Caco-2 (cell line): Measurements from ENCODE around the gene OSBPL10. TPM values are rescaled to one million over a fixed set of nuclear protein-coding genes. Genes with fewer than 3 reads are reported as not detected.

Experiments
- BruUV-seq: library from RNA; stranded (reverse); fragments of 400-500 nt; replicated peaks from 2 replicates; lab custom pipeline; 2021; lab: Mats Ljungman, UMichigan
- CTCF ChIA-PET: fragments of 300-600 bp; sonication (Branson Sonifier 250); formaldehyde crosslinking; loops from one replicate; lab custom pipeline; 2022; ENCODE audit warnings: antibody characterized with exemption; lab: Charles Lee
- POLR2A ChIA-PET: fragments of 300-600 bp; sonication (Branson Sonifier 250); formaldehyde crosslinking; loops from one replicate; lab custom pipeline; 2022; ENCODE audit warnings: antibody characterized with exemption; lab: Charles Lee
- DNase-seq, 2 experiments: peaks; one replicate each; pipeline versions ENCODE4 v3.0.0 to v3.0.0-alpha.2; 2020 to 2022
- H3K27me3 ChIP-seq: replicated peaks from 2 replicates; pipeline ENCODE4 v1.6.0; 2011; ENCODE audit warnings: low read length; ENCODE audit not compliant: control insufficient read depth, insufficient read depth
- H3K36me3 ChIP-seq: 2 replicates; pipeline ENCODE4 v1.5.1; 2011; ENCODE audit warnings: low read length; ENCODE audit not compliant: control insufficient read depth, insufficient read depth
- H3K4me1 ChIP-seq: fragments of 250-450 bp; sonication (Bioruptor Pico); 2 replicates; pipeline ENCODE4 v1.5.1; 2020; ENCODE audit warnings: mild to moderate bottlenecking
- H3K4me3 ChIP-seq: 2 replicates; pipeline ENCODE4 v1.5.1; 2011; ENCODE audit warnings: low read depth, mild to moderate bottlenecking, control low read depth, low read length
- H3K9me3 ChIP-seq: fragments of 250-450 bp; sonication (Bioruptor Pico); 2 replicates; pipeline ENCODE4 v1.5.1; 2020; ENCODE audit warnings: mild to moderate bottlenecking, moderate library complexity
- H3K27ac Mint-ChIP-seq: one replicate; pipeline ENCODE4 v1.8.0; 2022; ENCODE audit warnings: mixed read lengths; ENCODE audit not compliant: unreplicated experiment
- H3K27me3 Mint-ChIP-seq: one replicate; pipeline ENCODE4 v1.8.0; 2022; ENCODE audit warnings: mixed read lengths; ENCODE audit not compliant: insufficient read depth, unreplicated experiment
- H3K36me3 Mint-ChIP-seq: one replicate; pipeline ENCODE4 v1.8.0; 2022; ENCODE audit warnings: mild to moderate bottlenecking, mixed read lengths; ENCODE audit not compliant: insufficient read depth, unreplicated experiment
- H3K4me1 Mint-ChIP-seq: one replicate; pipeline ENCODE4 v1.8.0; 2022; ENCODE audit warnings: low read depth, mixed read lengths; ENCODE audit not compliant: unreplicated experiment
- H3K4me3 Mint-ChIP-seq: one replicate; pipeline ENCODE4 v1.8.0; 2022; ENCODE audit warnings: mild to moderate bottlenecking, moderate library complexity, mixed read lengths; ENCODE audit not compliant: unreplicated experiment
- H3K9me3 Mint-ChIP-seq: one replicate; pipeline ENCODE4 v1.8.0; 2022; ENCODE audit warnings: mixed read lengths; ENCODE audit not compliant: unreplicated experiment
- intact Hi-C: fragments of 100-400 bp; cut with micrococcal nuclease; formaldehyde crosslinking; loops from one replicate; pipeline ENCODE4 v1.10.0; 2022; ENCODE audit not compliant: unreplicated experiment
- total RNA-seq: library from RNA; stranded (reverse); gene quantifications from 2 replicates; pipeline ENCODE4 v1.2.3, GENCODE V29; 2022
- TF ChIP-seq, protein P1 (sequence below), 2 experiments: fragments of 200-600 bp in 1 of 2; IDR thresholded peaks; 1 replicate in 1 of 2; 2 replicates in 1 of 2; pipeline versions ENCODE4 v1.5.1 to v1.8.0; 2011 to 2022; ENCODE audit warnings: antibody characterized with exemption in 1 of 2, control low read depth in 1 of 2, inconsistent platforms in 1 of 2, low read depth in 1 of 2, low read length in 1 of 2, mild to moderate bottlenecking in 1 of 2, moderate library complexity in 1 of 2; ENCODE audit not compliant: insufficient read depth in 1 of 2, severe bottlenecking in 1 of 2, unreplicated experiment in 1 of 2

Gene OSBPL10
- total RNA-seq, 1 experiment from 2014 or later, result 71.2 TPM

DNA sequence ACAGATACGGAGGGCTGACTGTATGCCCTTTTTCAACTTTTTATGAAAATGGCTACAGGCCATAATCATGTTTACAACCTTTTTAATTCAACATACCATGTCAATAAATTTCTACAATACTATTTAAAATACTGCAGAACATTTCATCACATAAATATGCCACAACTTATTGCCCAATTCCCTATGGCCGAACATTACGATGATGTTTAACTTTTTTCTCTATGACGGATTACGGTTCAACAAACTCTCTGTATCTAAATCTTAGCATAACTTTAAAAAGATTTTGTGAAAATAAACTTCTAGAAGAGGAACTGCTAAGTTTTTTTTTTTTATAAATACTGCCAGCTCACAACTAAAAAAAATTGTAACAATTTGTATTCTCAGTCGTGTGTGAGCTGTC, 220.4 kb downstream of the OSBPL10 start:
- Mint-ChIP-seq H3K4me3 (no peak overlapping the region), H3K27ac (no peak overlapping the region), H3K36me3 (no peaks in the 10 kb centered on the region), H3K27me3 (no peaks in the 10 kb centered on the region), H3K9me3 (no peaks in the 10 kb centered on the region), H3K4me1 (no peaks in the 10 kb centered on the region)
- no peak for DNase-seq
- TF ChIP-seq, protein P1, sequence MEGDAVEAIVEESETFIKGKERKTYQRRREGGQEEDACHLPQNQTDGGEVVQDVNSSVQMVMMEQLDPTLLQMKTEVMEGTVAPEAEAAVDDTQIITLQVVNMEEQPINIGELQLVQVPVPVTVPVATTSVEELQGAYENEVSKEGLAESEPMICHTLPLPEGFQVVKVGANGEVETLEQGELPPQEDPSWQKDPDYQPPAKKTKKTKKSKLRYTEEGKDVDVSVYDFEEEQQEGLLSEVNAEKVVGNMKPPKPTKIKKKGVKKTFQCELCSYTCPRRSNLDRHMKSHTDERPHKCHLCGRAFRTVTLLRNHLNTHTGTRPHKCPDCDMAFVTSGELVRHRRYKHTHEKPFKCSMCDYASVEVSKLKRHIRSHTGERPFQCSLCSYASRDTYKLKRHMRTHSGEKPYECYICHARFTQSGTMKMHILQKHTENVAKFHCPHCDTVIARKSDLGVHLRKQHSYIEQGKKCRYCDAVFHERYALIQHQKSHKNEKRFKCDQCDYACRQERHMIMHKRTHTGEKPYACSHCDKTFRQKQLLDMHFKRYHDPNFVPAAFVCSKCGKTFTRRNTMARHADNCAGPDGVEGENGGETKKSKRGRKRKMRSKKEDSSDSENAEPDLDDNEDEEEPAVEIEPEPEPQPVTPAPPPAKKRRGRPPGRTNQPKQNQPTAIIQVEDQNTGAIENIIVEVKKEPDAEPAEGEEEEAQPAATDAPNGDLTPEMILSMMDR (IDR thresholded peaks at IDR 0.05; ENCODE audit: insufficient read depth in 1 of 2, low read depth in 1 of 2, low read length in 1 of 2, severe bottlenecking in 1 of 2, unreplicated experiment in 1 of 2), result no peak
- intact Hi-C loops, result no loop called here
- Histone ChIP-seq H3K4me1 (no peaks in the 10 kb centered on the region; the same call in 1 of the 2 replicates), H3K9me3 (no peaks in the 10 kb centered on the region), H3K4me3 (no peak overlapping the region), H3K36me3 (no peaks in the 10 kb centered on the region), H3K27me3 (no peaks in the 10 kb centered on the region)
- ChIA-PET CTCF (no interaction called here), POLR2A (no interaction called here)
- no TSS peak for BruUV-seq

DNA sequence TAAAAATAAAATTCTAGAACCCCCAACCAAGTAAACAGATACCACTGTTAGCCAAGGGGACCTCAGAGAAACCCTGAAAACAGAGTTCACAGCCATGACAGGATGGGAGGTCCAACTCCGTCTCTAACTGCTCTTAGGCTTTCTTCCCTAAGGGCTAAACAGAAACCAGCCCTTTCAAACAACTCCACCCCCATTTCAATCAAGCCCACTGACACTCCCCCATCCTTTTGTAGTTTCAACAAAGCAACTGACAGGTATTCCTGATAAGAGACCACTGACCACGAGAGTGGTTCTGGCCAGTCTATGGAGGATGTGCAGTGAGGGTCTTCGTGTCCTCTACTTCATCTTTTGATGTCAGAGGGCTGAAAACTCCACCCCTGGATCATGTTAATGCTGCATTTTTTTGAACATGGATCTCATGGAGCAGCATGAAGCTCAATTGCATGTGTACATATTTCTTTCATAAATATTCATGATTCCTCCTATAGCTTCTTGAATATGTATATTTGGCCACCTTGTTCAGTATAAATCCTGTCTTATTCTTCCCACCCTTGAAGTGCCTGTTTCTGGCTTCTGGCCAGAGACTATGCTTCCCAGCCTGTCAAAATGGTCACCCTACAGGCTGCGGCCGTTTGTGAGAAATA, 222.6 kb downstream of the OSBPL10 start:
- CTCF ChIA-PET, result no interaction called here
- H3K9me3 Mint-ChIP-seq, result no peaks in the 10 kb centered on the region
- Histone ChIP-seq H3K36me3 (no peaks in the 10 kb centered on the region), H3K9me3 (no peaks in the 10 kb centered on the region), H3K4me3 (no peak overlapping the region), H3K4me1 (peaks cover 6% of the 10 kb centered on the region), H3K27me3 (no peaks in the 10 kb centered on the region)
- no peak overlapping the region for H3K4me3 Mint-ChIP-seq
- TF ChIP-seq, protein P1 (IDR thresholded peaks at IDR 0.05; ENCODE audit: insufficient read depth in 1 of 2, low read depth in 1 of 2, low read length in 1 of 2, severe bottlenecking in 1 of 2, unreplicated experiment in 1 of 2), result no peak
- peaks cover 10% of the 10 kb centered on the region for H3K36me3 Mint-ChIP-seq
- peaks cover 11% of the 10 kb centered on the region for H3K4me1 Mint-ChIP-seq
- POLR2A ChIA-PET, result no interaction called here
- BruUV-seq, result no TSS peak
- no peak overlapping the region for H3K27ac Mint-ChIP-seq
- H3K27me3 Mint-ChIP-seq, result no peaks in the 10 kb centered on the region
- no peak for DNase-seq
- intact Hi-C loops, result no loop called here

DNA sequence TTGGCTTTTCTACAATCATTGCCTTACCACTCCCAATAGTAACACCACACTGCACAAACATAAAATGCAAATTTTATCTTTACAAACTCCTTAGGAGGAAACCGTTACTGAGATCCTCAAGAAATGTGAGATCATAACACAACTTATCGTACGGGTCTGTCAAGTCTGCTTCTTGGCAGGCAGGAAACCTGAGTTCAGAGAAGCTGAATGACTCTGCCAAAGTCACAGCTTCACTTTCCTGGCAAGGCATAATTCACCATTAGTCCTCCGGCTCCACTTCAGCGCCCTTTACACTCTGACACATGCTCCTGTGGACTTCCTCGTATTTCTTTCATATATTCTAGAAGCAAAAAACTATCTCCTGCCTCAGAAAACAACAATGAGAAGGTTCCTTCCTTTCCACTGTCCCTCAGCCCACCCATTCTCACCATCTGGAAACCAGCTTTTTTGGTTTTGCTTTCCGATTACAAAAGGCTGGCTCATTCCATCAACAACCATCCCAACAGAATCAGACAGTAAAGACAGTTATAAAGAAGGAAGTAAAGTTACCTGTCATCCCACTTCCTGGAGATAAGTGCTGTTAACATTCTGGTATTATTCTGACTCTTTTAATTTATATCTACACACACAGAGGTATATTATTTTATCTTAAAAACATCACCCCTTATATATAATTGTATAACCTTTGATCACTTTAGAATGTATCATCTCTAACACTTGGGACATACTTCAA, 225.0 kb downstream of the OSBPL10 start:
- CTCF ChIA-PET, result no interaction called here
- Histone ChIP-seq H3K27me3 (no peaks in the 10 kb centered on the region), H3K4me3 (no peak overlapping the region), H3K9me3 (no peaks in the 10 kb centered on the region), H3K4me1 (peaks cover 24% of the 10 kb centered on the region), H3K36me3 (no peaks in the 10 kb centered on the region)
- Mint-ChIP-seq H3K4me1 (peaks cover 27% of the 10 kb centered on the region), H3K27ac (no peak overlapping the region), H3K9me3 (no peaks in the 10 kb centered on the region), H3K4me3 (no peak overlapping the region), H3K36me3 (peaks cover 19% of the 10 kb centered on the region), H3K27me3 (no peaks in the 10 kb centered on the region)
- intact Hi-C loops, result no loop called here
- POLR2A ChIA-PET, result no interaction called here
- no TSS peak for BruUV-seq
- DNase-seq, result no peak
- TF ChIP-seq, protein P1 (IDR thresholded peaks at IDR 0.05; ENCODE audit: insufficient read depth in 1 of 2, low read depth in 1 of 2, low read length in 1 of 2, severe bottlenecking in 1 of 2, unreplicated experiment in 1 of 2), result no peak
